ENCODE results near the gene ATM. TPM values are rescaled to one million over a fixed set of nuclear protein-coding genes. Genes with fewer than 3 reads are reported as not detected.

Gene ATM
- total and polyA plus RNA-seq, 2 experiments from 2014 or later: 27.6 to 59.3 TPM

- TF ChIP-seq ZNF462 (CRISPR knock-in tag; IDR thresholded peaks at IDR 0.05): no peak
- no peak for TF ChIP-seq ZNF114 (CRISPR knock-in tag; IDR thresholded peaks at IDR 0.05)
- TF ChIP-seq JUNB (IDR thresholded peaks at IDR 0.05; ENCODE audit: unreplicated experiment): no peak
- no peak for TF ChIP-seq EZH2phosphoT487 (IDR thresholded peaks at IDR 0.05; ENCODE audit: unreplicated experiment)
- no peak for TF ChIP-seq ETS1 (IDR thresholded peaks at IDR 0.05)
- TF ChIP-seq ZNF331 (CRISPR knock-in tag; IDR thresholded peaks at IDR 0.05; ENCODE audit: low read depth): no peak
- TF ChIP-seq EZH2 (IDR thresholded peaks at IDR 0.05; ENCODE audit: low read depth, unreplicated experiment): no peak
Observed at GRCh38 chr11:108233277-108233945, 10.5 kb downstream of the ATM start (continued).

GRCh38 chr11:108235192-108235591 is 12.3 kb downstream of the ATM start:
- no peak overlapping the region for H2AFZ ChIP-seq
- Mint-ChIP-seq H3K4me3 (no peak overlapping the region), H3K9me3 (no peaks in the 10 kb centered on the region), H3K4me1 (no peaks in the 10 kb centered on the region), H3K27me3 (ENCODE audit: insufficient read depth, low read depth, poor library complexity) (no peaks in the 10 kb centered on the region), H3K36me3 (ENCODE audit: low read depth) (peaks cover 53% of the 10 kb centered on the region), H3K27ac (no peak overlapping the region)
- DNase-seq (ENCODE audit: low spot score): no peak
- peaks cover 11% of the 10 kb centered on the region; the same call in 1 of the 2 replicates for H3K36me3 ChIP-seq (ENCODE audit: insufficient read depth)
- no peaks in the 10 kb centered on the region for H3K79me2 ChIP-seq (replicated peaks; ENCODE audit: insufficient read depth)
- H3K4me1 ChIP-seq (ENCODE audit: insufficient read depth): no peaks in the 10 kb centered on the region
- no peak overlapping the region for H3K4me2 ChIP-seq
- no peak for ATAC-seq
- H3K27ac ChIP-seq (ENCODE audit: low read depth): no peak overlapping the region
- no peaks in the 10 kb centered on the region for H3K27me3 ChIP-seq (ENCODE audit: insufficient read depth)
- no peak overlapping the region for H3K4me3 ChIP-seq
- no peaks in the 10 kb centered on the region for H3K9me2 ChIP-seq (ENCODE audit: insufficient read depth)
- H3F3A ChIP-seq (replicated peaks; ENCODE audit: low read depth): no peaks in the 10 kb centered on the region
- no peaks in the 10 kb centered on the region; the same call in 1 of the 2 replicates for H4K20me1 ChIP-seq (replicated peaks; ENCODE audit: insufficient read depth)
- TF ChIP-seq EZH2phosphoT487 (IDR thresholded peaks at IDR 0.05; ENCODE audit: unreplicated experiment): no peak
- no peak for TF ChIP-seq JUNB (IDR thresholded peaks at IDR 0.05; ENCODE audit: unreplicated experiment)
- TF ChIP-seq CREB1 (CRISPR knock-in tag; IDR thresholded peaks at IDR 0.05; ENCODE audit: low read depth): no peak
- TF ChIP-seq REST (IDR thresholded peaks at IDR 0.05; ENCODE audit: unreplicated experiment): no peak
- TF ChIP-seq EZH2 (IDR thresholded peaks at IDR 0.05; ENCODE audit: low read depth, unreplicated experiment): no peak
- no peak for TF ChIP-seq POLR2AphosphoS5 (IDR thresholded peaks at IDR 0.05; ENCODE audit: low read depth)
